Middle frontal gyrus (tissue), 1 donor: Measurements from ENCODE around the gene F7.
"Not testable (repeated sequence)": the region's sequence is repeated elsewhere in the genome, so short reads cannot be mapped to it uniquely, and the experiment has no call there.

ENCODE experiments used
- DNase-seq: peaks from one replicate; pipeline ENCODE4 v3.0.0-alpha.2; 2015; ENCODE audit warnings: low spot score; ENCODE audit errors: extremely low spot score

Gene F7

GRCh38 chr13:113152984-113153809, 47.6 kb downstream of the F7 start:
- no peak for DNase-seq

- DNase-seq: no peak
Measured at GRCh38 chr13:113153810-113154748, 48.5 kb downstream of the F7 start.

- no peak for DNase-seq
Measured at GRCh38 chr13:113155201-113155600, 49.6 kb downstream of the F7 start.

GRCh38 chr13:113155982-113156655, 50.5 kb downstream of the F7 start:
- no peak for DNase-seq

GRCh38 chr13:113157206-113157928, 51.8 kb downstream of the F7 start:
- no peak for DNase-seq

GRCh38 chr13:113157929-113158747, 52.5 kb downstream of the F7 start, which contains the start of gene PROZ:
TSS of gene PROZ (plus strand) at chr13:113158648. CDS start at chr13:113158661, 13 bp downstream.
- DNase-seq: no peak

- no peak for DNase-seq
Measured at GRCh38 chr13:113158946-113159345, 53.4 kb downstream of the F7 start.

GRCh38 chr13:113159701-113160100, 54.1 kb downstream of the F7 start:
- DNase-seq: no peak

GRCh38 chr13:113160983-113161382, 55.4 kb downstream of the F7 start:
- no peak for DNase-seq

- no peak for DNase-seq
Measured at GRCh38 chr13:113161433-113161832, 55.8 kb downstream of the F7 start.

- DNase-seq: not testable (repeated sequence)
Measured at GRCh38 chr13:113161975-113162374, 56.4 kb downstream of the F7 start.

- DNase-seq: no peak
Measured at GRCh38 chr13:113162783-113163685, 57.4 kb downstream of the F7 start.

GRCh38 chr13:113164492-113164891, 58.9 kb downstream of the F7 start:
- DNase-seq: no peak

GRCh38 chr13:113166266-113166665, 60.7 kb downstream of the F7 start:
- DNase-seq: no peak

GRCh38 chr13:113166681-113167080, 61.1 kb downstream of the F7 start:
- DNase-seq: no peak

- no peak for DNase-seq
Measured at GRCh38 chr13:113167155-113167554, 61.6 kb downstream of the F7 start.

GRCh38 chr13:113167575-113167974, 62.0 kb downstream of the F7 start:
- no peak for DNase-seq

GRCh38 chr13:113168211-113168610, 62.6 kb downstream of the F7 start:
- no peak for DNase-seq
